Measurements from ENCODE around the gene PAK4. TPM values are rescaled to one million over a fixed set of nuclear protein-coding genes. Genes with fewer than 3 reads are reported as not detected.

The PAK4 gene
- total RNA-seq, 1 experiment from 2014 or later = 69.8 TPM

DNA sequence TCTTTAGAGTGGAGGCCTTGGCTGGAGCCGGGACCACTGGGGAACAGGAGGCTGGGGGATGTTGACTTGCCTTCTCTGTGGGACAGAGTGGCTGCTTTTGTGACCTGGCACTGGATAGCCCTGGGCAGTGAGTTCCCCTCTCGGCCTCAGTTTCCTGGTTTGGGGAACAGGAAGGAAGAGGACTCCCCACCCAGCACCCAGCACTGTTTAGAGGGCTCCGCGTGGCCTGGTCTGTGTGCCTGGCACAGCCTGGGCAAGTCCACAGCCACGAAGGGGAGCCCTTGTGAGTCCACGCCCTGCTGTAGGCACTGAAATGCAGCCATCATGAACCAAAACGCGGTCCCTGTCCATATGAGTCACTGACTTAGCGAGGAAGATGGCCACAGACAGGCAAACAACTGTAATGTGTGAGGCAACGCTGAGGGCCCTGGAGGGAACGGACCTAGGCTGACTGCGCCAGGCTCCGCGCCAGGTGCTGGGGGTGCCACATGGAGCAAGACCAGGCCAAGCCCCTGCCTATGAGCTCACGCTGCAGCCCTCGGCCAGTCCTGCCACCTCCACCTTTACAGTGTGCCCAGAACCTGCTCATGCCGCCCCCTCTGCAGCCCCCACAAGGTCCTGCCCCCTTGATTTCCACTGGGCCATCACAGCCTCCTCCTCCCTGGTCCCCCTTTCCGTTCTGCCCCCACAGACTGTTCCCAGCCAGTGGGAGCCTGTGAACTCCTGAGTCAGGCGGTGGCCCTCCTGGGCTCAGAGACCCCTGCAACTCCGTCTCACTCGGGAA is 35.5 kb downstream of the PAK4 start (continued):
- TF ChIP-seq, protein P1, sequence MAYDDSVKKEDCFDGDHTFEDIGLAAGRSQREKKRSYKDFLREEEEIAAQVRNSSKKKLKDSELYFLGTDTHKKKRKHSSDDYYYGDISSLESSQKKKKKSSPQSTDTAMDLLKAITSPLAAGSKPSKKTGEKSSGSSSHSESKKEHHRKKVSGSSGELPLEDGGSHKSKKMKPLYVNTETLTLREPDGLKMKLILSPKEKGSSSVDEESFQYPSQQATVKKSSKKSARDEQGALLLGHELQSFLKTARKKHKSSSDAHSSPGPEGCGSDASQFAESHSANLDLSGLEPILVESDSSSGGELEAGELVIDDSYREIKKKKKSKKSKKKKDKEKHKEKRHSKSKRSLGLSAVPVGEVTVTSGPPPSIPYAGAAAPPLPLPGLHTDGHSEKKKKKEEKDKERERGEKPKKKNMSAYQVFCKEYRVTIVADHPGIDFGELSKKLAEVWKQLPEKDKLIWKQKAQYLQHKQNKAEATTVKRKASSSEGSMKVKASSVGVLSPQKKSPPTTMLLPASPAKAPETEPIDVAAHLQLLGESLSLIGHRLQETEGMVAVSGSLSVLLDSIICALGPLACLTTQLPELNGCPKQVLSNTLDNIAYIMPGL (CRISPR knock-in tag; IDR thresholded peaks at IDR 0.05) = no peak
- TF ChIP-seq ZNF416 (CRISPR knock-in tag; IDR thresholded peaks at IDR 0.05) (no peak), EMX1 (CRISPR knock-in tag; IDR thresholded peaks at IDR 0.05) (no peak), NR3C1 (CRISPR knock-in tag; conservative IDR thresholded peaks at IDR 0.05; ENCODE audit: low read depth) (no peak), TEAD1 (CRISPR knock-in tag; IDR thresholded peaks at IDR 0.05) (no peak)
- TF ChIP-seq, protein P2, sequence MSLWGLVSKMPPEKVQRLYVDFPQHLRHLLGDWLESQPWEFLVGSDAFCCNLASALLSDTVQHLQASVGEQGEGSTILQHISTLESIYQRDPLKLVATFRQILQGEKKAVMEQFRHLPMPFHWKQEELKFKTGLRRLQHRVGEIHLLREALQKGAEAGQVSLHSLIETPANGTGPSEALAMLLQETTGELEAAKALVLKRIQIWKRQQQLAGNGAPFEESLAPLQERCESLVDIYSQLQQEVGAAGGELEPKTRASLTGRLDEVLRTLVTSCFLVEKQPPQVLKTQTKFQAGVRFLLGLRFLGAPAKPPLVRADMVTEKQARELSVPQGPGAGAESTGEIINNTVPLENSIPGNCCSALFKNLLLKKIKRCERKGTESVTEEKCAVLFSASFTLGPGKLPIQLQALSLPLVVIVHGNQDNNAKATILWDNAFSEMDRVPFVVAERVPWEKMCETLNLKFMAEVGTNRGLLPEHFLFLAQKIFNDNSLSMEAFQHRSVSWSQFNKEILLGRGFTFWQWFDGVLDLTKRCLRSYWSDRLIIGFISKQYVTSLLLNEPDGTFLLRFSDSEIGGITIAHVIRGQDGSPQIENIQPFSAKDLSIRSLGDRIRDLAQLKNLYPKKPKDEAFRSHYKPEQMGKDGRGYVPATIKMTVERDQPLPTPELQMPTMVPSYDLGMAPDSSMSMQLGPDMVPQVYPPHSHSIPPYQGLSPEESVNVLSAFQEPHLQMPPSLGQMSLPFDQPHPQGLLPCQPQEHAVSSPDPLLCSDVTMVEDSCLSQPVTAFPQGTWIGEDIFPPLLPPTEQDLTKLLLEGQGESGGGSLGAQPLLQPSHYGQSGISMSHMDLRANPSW (CRISPR knock-in tag; conservative IDR thresholded peaks at IDR 0.05; ENCODE audit: low read depth) = no peak
- TF ChIP-seq, protein P3, sequence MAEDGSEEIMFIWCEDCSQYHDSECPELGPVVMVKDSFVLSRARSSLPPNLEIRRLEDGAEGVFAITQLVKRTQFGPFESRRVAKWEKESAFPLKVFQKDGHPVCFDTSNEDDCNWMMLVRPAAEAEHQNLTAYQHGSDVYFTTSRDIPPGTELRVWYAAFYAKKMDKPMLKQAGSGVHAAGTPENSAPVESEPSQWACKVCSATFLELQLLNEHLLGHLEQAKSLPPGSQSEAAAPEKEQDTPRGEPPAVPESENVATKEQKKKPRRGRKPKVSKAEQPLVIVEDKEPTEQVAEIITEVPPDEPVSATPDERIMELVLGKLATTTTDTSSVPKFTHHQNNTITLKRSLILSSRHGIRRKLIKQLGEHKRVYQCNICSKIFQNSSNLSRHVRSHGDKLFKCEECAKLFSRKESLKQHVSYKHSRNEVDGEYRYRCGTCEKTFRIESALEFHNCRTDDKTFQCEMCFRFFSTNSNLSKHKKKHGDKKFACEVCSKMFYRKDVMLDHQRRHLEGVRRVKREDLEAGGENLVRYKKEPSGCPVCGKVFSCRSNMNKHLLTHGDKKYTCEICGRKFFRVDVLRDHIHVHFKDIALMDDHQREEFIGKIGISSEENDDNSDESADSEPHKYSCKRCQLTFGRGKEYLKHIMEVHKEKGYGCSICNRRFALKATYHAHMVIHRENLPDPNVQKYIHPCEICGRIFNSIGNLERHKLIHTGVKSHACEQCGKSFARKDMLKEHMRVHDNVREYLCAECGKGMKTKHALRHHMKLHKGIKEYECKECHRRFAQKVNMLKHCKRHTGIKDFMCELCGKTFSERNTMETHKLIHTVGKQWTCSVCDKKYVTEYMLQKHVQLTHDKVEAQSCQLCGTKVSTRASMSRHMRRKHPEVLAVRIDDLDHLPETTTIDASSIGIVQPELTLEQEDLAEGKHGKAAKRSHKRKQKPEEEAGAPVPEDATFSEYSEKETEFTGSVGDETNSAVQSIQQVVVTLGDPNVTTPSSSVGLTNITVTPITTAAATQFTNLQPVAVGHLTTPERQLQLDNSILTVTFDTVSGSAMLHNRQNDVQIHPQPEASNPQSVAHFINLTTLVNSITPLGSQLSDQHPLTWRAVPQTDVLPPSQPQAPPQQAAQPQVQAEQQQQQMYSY (CRISPR knock-in tag; IDR thresholded peaks at IDR 0.05) = no peak

DNA sequence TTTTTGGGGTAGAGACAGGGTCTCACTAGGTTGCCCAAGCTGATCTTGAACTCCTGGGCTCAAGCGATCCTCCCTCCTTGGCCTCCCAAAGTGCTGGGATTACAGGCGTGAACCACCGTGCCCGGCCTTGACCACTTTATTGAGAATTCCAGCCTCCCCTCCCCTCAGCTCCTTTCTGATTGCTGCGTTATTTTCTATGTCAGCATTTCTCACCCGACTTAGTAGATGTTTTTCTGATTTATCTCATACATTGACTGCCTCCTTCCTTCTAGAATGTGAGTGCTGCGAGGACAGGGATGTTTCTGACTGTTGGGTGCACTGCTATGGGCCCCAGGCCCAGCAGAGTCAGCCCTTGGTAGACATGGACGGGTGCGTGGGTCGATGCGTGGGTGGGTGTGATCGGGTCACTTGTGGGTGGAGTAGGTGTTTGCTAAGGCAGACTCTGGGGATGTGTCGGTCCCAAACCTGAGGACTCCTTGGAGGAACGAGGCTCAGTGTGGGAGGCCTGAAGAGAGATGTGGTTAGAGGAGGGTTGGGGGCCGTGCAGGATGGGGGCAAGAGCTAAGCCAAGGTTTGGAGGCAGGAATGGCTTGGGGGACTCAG is 37.0 kb downstream of the PAK4 start:
- Mint-ChIP-seq H3K9me3 (no peaks in the 10 kb centered on the region), H3K36me3 (no peaks in the 10 kb centered on the region), H3K4me1 (peaks cover 12% of the 10 kb centered on the region), H3K27ac (peak overlapping the region; percentile 22; the same call in 1 of the 2 replicates), H3K4me3 (no peak overlapping the region), H3K27me3 (ENCODE audit: low read depth) (no peaks in the 10 kb centered on the region; the same call in 1 of the 2 replicates)
- CTCF ChIA-PET = interaction anchor here (0.6 to 2.4 kb wide), 2 partner anchors 14 to 40 kb away, joined by 3 to 6 read pairs; no protein-coding TSS in a partner anchor
- no peak for ATAC-seq
- POLR2A ChIA-PET = no interaction called here
- TF ChIP-seq, protein P4, sequence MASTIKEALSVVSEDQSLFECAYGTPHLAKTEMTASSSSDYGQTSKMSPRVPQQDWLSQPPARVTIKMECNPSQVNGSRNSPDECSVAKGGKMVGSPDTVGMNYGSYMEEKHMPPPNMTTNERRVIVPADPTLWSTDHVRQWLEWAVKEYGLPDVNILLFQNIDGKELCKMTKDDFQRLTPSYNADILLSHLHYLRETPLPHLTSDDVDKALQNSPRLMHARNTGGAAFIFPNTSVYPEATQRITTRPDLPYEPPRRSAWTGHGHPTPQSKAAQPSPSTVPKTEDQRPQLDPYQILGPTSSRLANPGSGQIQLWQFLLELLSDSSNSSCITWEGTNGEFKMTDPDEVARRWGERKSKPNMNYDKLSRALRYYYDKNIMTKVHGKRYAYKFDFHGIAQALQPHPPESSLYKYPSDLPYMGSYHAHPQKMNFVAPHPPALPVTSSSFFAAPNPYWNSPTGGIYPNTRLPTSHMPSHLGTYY (CRISPR knock-in tag; IDR thresholded peaks at IDR 0.05) = no peak
- TF ChIP-seq, protein P5, sequence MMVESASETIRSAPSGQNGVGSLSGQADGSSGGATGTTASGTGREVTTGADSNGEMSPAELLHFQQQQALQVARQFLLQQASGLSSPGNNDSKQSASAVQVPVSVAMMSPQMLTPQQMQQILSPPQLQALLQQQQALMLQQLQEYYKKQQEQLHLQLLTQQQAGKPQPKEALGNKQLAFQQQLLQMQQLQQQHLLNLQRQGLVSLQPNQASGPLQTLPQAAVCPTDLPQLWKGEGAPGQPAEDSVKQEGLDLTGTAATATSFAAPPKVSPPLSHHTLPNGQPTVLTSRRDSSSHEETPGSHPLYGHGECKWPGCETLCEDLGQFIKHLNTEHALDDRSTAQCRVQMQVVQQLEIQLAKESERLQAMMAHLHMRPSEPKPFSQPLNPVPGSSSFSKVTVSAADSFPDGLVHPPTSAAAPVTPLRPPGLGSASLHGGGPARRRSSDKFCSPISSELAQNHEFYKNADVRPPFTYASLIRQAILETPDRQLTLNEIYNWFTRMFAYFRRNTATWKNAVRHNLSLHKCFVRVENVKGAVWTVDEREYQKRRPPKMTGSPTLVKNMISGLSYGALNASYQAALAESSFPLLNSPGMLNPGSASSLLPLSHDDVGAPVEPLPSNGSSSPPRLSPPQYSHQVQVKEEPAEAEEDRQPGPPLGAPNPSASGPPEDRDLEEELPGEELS (CRISPR knock-in tag; IDR thresholded peaks at IDR 0.05) = no peak
- TF ChIP-seq JUN (CRISPR knock-in tag; IDR thresholded peaks at IDR 0.05) (no peak), KAT7 (CRISPR knock-in tag; IDR thresholded peaks at IDR 0.05; ENCODE audit: borderline replicate concordance) (no peak), ETV6 (CRISPR knock-in tag; IDR thresholded peaks at IDR 0.05) (no peak)
- TF ChIP-seq, protein P3 (CRISPR knock-in tag; IDR thresholded peaks at IDR 0.05) = peak; percentile 26; the same call in 1 of the 2 replicates
- DNase-seq (ENCODE audit: low spot score) = no peak
